ENCODE data around the gene PCTP.
A peak's percentile ranks its signal among the peaks of the same experiment; 100 is the strongest.

The PCTP gene

DNA sequence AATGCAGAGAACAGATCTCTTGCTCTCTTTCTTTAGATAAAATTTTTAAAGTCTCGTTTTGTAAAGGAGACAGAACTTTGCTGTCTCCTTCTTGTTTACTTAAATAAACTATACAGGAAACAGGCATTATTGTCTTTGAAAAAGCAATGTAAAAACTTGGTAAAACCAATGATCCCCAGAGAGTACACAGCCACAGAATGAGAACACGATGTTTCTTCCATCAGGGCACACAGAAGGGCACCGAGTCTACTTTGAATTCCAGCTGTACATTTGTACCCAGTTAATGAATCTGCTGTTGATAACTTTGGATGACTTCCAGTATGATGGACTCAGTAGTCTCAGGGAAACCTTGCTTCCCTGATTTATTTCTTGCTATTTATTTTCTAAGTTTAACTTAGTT lies 20.0 kb upstream of the PCTP start:
- in situ Hi-C loops (cut with MboI; ENCODE audit: low sequenced_read_pairs, unreplicated experiment): no loop called here
- TF ChIP-seq, protein P1, sequence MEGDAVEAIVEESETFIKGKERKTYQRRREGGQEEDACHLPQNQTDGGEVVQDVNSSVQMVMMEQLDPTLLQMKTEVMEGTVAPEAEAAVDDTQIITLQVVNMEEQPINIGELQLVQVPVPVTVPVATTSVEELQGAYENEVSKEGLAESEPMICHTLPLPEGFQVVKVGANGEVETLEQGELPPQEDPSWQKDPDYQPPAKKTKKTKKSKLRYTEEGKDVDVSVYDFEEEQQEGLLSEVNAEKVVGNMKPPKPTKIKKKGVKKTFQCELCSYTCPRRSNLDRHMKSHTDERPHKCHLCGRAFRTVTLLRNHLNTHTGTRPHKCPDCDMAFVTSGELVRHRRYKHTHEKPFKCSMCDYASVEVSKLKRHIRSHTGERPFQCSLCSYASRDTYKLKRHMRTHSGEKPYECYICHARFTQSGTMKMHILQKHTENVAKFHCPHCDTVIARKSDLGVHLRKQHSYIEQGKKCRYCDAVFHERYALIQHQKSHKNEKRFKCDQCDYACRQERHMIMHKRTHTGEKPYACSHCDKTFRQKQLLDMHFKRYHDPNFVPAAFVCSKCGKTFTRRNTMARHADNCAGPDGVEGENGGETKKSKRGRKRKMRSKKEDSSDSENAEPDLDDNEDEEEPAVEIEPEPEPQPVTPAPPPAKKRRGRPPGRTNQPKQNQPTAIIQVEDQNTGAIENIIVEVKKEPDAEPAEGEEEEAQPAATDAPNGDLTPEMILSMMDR (IDR thresholded peaks at IDR 0.05; ENCODE audit: borderline replicate concordance, control extremely low read depth, extremely low read depth, insufficient read depth, missing control alignments): no peak
- no peak for DNase-seq (ENCODE audit: low spot score)

GRCh38 chr17:55731586-55732250 lies 19.1 kb upstream of the PCTP start:
- in situ Hi-C loops (cut with MboI; ENCODE audit: low sequenced_read_pairs, unreplicated experiment): no loop called here
- no peak for DNase-seq (ENCODE audit: low spot score)
- TF ChIP-seq, protein P1 (IDR thresholded peaks at IDR 0.05; ENCODE audit: borderline replicate concordance, control extremely low read depth, extremely low read depth, insufficient read depth, missing control alignments): no peak

- peak; percentile 10 for DNase-seq (ENCODE audit: low spot score)
- TF ChIP-seq, protein P1 (IDR thresholded peaks at IDR 0.05; ENCODE audit: borderline replicate concordance, control extremely low read depth, extremely low read depth, insufficient read depth, missing control alignments): no peak
- in situ Hi-C loops (cut with MboI; ENCODE audit: low sequenced_read_pairs, unreplicated experiment): no loop called here
Observed at GRCh38 chr17:55734128-55734781, 16.6 kb upstream of the PCTP start.

DNA sequence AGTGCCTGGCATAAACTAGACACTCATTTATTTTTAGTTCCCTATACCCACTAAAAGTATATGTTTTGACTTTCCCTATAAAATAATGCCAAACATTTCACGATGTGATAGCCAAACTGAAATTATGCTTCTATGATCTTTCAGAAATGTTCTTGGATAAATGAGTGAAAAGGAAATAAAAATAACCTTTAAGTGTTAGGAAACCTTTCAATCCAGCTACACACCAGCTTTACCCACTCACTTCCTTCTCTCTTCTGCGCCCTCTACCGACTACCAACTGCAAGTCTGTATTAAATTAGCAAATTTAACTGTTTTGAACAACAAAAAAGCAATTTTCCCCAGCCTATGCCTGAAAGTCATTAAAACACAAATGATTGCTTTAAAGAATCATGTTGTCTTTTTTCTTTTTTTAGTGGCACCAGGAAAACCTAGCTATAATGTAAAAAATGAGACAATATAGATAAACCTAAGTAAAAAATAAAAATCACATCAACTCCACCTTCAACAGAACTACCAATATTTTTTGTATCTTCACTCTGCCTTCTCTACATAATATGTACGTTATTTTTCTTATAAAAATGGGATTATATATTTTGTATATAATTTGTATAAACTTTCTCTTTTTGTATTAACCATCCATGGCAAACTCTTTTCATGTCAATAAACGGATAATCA lies 15.0 kb upstream of the PCTP start:
- peak; percentile 38 for DNase-seq (ENCODE audit: low spot score)
- TF ChIP-seq, protein P1 (IDR thresholded peaks at IDR 0.05; ENCODE audit: borderline replicate concordance, control extremely low read depth, extremely low read depth, insufficient read depth, missing control alignments): peak; percentile 58
- in situ Hi-C loops (cut with MboI; ENCODE audit: low sequenced_read_pairs, unreplicated experiment): no loop called here

DNA sequence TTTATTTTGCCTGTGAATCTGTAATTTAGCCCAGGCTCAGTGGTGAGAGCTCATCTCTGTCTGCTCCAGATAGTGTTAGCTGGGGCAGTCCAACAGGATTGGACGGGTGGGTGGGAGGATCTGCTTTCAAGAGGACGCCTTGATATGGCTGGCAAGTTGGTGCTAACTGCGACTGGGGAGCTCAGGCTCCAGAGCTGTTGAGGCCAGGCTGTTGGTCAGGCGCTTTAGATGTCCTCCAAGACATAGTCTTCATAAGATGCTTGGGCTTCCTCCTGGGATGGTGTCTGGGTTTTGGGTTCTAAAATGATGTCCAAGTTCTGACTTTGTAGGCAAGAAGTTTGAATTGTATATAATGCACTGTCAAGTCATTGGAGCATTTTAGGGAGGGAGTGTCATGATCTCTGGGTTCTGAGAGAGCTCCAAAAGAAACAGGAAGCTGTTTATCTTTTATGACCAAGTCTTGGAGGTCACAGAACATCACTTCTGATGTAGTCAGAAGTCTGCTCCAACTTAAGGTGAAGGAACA lies 12.8 kb upstream of the PCTP start:
- TF ChIP-seq, protein P1 (IDR thresholded peaks at IDR 0.05; ENCODE audit: borderline replicate concordance, control extremely low read depth, extremely low read depth, insufficient read depth, missing control alignments): no peak
- peak; percentile 8 for DNase-seq (ENCODE audit: low spot score)
- in situ Hi-C loops (cut with MboI; ENCODE audit: low sequenced_read_pairs, unreplicated experiment): no loop called here

DNA sequence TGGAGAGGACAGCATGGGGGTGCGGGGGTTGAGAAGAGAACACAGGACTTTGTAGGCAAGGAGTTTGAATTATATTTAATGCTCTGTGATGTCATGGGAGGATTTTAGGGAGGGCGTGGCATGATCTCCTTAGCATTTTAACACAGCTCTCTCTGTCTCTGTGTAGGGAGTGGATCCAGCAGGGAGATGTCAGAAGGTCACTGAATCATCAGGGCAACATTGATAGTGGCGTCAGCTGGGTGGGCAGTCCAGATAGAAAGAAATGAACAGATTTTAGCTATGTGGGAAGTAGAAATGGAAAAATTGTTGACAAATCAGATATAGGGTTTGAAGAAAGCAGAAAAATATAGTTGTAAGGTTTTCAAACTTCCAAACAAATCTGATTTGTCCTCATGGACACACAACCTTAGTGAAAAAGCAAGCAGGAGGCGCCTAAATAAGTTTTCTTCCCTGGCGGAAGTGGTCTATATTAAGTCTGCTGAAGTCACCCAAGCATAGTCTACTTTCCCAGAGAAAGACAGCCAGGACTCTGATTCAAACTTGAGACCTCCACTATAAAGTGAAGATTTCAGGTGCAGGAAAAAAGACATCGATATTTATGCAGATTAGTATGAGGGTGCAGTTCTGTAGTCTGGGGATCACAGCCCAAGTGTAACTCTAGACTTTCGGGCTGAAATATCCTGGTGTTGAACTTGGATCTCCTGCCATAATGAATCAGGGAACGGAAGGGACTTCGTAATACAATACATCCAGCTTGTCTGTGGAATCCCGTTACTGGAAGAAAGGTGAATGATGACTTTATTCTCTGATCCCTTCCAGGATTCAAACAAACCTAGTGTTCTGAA lies 10.1 kb upstream of the PCTP start:
- TF ChIP-seq, protein P1 (IDR thresholded peaks at IDR 0.05; ENCODE audit: borderline replicate concordance, control extremely low read depth, extremely low read depth, insufficient read depth, missing control alignments): no peak
- in situ Hi-C loops (cut with MboI; ENCODE audit: low sequenced_read_pairs, unreplicated experiment): loop anchor here (10.0 kb wide), 1 partner anchor 216 kb away; no protein-coding TSS in a partner anchor
- DNase-seq (ENCODE audit: low spot score): no peak

All from GM13976 (cell line).